HG03066 (cell line): ENCODE measurements around the gene GALNT9.

Source experiments
- ATAC-seq: cut with Tn5 transposase; IDR thresholded peaks from one replicate; pipeline ENCODE4 v1.9.1; 2021; ENCODE audit warnings: low read depth; ENCODE audit not compliant: unreplicated experiment

The GALNT9 gene

DNA sequence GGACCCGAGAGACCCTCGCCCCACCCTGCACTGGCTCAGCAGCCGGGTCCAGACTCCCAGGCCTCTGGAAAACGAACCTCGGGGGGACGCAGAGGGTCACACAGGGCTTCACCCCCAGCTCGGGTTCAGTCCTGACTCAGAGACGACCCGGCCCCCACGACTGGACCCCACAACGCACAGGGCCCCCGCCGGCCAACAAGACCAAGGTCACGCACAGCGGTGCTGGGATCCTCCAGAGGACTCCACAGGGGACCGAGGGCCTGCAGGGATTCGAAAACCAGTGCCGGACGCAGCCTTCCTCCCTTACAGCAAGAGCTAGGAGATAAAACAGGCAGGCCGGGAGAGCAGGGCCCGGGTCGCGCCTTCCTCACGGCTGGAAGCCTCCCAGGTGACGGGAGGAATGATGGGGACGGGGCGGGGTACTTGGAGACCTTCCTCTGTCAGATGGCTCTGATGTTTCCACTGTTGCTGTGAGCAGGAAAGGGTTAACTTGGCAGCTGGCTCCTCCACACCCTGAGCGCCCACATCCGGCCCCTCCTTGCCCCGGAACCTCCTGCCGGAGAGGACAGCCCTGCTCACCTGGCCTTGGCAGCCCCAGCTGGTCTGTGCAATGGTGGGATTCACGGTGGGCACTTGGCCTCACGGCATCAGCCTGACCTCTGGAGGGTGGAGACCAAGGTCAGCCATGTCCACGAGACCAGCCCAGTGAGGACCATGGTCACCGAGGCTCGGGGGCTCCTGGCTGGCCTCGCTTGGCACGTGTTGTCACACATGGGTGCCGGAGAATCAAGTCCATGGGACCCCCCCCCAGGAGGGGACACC lies 46.2 kb downstream of the GALNT9 start:
- no peak for ATAC-seq

DNA sequence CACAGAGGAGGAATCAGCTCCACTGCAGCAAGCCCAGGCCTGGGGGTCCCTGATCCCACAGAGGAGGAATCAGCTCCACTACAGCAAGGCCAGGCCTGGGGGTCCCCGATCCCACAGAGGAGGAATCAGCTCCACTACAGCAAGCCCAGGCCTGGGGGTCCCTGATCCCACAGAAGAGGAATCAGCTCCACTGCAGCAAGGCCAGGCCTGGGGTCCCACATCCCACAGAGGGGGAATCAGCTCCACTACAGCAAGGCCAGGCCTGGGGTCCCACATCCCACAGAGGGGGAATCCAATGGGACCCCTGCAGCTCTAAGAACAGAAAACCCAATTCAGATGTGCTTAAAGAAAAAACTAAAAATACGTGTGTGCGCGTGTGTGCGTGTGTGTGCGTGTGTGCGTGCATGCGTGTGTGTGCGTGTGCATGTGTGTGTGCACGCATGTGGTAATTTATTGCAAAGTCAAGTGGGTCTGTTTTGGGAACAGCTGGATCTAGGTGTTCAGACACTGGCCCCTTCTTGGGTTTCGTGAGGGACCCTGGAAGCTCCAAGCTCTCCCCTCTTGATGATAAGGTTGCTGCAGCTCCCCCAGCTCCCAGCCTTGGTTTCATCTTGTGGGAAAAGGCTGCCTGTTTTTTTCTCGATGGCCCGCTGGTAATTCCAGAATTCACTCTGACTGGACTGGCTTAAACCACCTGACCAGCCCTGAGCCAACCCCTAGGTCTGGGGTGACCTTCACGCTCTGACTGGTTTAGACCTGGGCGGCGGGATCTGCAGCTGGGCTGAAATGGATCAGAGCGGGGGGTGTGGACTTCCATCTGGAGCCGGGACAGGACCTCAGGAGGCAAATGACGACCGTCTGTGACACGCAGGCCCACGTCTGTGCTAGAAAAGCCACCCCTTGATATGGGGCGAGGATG lies 47.1 kb downstream of the GALNT9 start:
- no peak for ATAC-seq

DNA sequence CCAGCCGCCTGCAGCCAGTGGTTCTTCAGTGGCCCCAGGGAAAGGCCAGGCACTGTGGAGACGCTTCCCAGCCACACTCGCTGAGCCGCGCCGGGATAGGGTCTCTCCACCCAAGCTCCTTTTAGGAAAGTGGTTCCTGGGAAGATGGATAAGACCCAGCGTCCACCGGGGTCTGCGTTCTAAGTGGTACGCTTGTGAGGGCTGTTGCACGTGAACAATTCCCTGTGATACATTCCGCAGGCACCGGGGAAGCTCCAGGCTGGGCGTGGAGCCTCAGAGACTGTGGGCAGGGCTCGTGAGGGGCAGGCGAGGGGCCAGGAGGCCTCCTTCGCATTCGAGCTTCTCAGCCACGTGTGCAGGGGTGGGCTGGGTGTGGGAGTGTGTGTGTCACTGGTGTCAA lies 48.4 kb downstream of the GALNT9 start:
- ATAC-seq, result no peak

- no peak for ATAC-seq
Observed at GRCh38 chr12:132280406-132280805, 49.0 kb downstream of the GALNT9 start.

DNA sequence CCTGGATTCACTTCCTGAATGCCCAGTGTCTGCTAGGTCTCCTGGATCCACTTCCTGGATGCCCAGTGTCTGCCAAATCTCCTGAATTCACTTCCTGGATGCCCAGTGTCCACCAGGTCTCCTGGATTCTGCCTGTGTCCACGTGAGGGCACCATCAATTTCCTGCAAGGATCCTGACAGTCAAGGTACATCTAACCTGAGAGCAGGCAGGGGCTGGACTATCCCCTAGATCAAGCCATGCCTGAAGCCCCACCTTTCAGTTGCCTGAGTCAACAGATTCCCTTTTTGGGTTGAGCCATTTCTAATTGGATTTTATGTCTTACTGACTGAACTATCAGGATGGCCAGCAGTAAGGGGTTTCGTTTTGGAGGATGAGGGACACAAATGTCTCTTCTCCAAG lies 49.5 kb downstream of the GALNT9 start:
- ATAC-seq, result no peak

DNA sequence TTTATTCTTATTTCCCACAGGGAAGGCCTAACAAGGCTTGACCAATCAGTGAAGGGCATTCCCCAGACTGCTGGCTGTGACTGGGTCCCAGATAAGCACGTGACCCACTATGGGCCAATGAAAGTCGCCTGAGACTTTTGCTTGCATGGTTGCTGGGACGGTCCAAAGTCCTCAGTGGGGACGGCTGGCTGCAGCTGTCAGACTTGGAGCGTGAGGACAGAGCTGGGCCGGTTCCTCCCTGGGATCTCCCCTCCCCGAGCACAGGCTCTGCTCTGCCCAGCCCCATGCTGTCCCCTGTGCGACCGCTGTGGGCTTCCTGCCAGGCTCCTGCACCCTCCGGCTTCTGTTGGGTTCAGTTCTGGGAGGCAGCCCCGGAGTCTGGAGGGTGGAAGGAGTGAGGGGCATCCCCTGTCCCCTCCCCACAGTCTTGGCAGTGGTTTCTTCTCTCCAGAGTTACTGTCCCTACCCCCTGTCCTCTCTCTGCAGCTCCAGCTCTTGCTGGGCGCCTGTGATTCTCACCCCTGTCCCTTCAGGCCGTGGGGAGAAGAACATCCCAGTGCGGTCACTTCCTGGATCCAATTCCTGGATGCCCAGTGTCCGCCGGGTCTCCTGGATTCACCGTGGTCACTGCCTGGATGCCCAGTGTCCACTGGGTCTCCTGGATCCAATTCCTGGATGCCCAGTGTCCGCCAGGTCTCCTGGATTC lies 50.1 kb downstream of the GALNT9 start:
- no peak for ATAC-seq

- ATAC-seq, result no peak
Observed at GRCh38 chr12:132278401-132279183, 50.8 kb downstream of the GALNT9 start.

DNA sequence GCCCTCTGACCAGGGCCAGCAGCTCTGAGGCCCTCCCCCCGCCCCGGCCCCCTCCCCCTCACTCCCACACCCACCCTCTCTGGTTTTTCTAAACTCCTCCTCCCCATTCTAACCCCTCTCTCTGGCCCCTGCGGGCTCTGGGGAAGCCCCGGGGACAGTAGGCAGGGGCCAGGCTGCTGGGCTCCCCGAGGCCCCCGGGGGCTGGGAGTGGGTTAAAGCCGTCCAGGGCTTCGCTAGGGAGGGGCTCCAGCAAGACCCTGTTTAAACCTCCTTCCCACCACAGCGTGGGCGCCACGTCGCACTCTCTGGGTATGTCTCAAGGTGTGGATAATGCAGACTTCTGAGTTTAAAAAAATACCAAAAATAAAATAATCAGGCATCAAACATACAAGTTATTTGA lies 51.4 kb downstream of the GALNT9 start:
- no peak for ATAC-seq

GRCh38 chr12:132277374-132277941 lies 51.9 kb downstream of the GALNT9 start:
- no peak for ATAC-seq

DNA sequence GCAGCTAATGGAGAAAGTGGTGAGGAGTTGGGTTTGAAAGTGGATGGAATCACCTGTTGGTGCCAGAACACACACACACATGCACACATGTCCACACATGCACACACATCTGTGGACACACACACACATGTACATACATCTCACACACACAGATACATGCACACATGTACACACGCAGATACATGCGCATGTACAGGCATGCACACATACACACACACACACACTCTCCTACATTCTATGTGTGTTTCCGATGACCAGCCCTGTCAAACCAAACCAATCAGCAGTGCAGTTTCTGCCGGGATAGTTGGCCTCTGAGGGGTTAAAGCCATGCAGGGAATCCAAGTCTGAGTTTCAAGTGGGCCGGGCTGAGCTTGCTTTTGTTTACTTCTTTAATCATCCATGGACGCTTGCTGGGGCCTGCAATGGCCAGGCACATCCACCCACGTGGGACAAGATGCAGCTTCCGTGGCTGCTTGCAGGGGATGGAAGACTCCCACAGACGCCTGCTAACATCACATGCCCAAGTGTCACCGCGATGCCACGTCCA lies 52.5 kb downstream of the GALNT9 start:
- ATAC-seq, result no peak

DNA sequence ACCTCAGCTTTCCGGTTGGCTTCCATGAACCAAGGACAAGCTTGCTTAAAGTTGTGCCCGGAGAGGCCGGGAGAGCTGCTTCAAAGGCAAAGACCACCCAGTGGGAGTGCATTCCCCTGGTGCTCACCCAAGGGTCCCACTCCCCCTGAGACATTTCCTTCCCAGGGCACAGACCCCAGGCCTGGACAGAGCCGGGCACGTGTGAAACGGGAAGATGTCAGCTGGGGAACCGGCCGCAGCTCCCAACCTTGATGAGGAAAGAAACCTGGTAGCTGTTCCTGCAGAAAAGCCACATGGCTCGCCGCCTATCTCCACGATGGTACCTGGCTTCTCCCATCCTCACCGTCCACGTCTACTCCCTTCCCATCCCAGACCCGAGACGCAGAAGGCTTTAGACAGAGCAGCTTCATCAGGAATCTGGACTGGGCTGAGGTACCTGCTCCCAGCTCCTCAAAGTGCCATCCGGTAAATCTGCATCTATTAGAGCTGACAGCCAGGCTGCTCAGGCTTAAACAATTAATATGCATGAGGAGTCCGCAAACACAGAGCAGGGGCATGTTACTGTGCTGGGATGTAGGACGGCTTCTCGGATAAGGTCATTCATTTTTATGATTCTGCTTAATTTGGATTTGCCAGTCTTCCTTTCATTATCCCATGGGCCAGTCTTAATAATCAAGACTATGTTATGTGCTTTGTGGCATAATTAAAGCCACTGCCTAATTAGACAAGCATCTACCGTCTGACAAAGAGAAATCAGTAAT lies 53.1 kb downstream of the GALNT9 start:
- no peak for ATAC-seq

GRCh38 chr12:132275631-132276030 lies 53.8 kb downstream of the GALNT9 start:
- no peak for ATAC-seq

DNA sequence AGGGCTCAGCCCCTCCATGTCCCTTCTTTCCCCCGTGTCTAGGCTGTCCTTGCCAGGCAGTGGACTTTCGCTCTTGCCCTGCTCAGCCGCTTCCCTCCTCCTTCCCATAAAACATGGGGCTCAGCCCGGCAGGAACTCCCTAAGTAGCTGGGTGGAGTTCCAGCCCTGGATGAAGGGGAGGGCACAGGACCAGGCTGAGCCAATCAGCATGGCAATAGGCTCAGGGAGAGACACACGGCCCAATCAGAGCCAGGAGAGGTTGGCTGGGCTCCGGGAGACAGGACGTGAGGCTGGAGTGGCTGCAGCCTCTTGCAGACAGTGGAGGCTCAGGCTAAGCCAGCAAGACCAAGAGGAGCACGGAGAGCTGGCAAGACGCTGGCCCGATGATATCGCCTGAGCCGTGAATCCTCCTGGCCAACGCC lies 54.3 kb downstream of the GALNT9 start:
- ATAC-seq, result no peak

DNA sequence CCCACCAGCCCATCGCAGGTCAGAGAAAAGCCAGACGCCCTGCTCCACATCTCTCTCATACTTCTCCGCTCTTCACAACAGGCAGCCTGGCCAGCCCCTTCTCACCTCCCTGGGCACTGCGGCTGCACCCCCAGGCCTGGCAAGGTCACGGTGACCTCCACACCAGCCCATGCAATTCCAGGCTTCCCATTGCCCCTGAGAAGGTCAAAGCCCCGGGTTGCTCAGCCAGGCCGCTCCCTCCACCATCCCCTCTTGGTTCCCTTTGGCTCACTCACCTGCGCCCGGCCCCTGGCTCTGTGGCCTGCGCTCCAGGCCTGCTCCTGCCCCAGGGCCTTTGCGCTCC lies 55.4 kb downstream of the GALNT9 start:
- no peak for ATAC-seq

DNA sequence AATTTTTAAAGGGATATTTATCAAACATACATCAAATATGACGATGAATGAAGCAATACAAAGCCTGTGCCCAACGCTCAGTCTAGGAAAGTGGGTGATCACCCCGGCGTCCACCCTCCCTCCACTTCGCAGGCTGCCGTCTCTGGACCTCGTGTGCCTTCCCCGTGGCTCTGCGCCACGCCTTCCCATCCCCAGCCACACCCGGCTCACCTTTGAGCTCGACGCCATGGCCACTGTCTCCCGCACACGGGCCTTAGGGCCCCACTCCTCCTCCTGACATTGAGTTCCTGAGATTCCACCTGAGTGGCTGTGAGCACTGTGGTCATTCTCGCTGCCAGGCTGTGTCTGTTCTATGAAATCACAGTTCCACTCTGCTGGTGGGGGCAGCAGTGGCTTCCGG lies 56.7 kb downstream of the GALNT9 start:
- no peak for ATAC-seq

- ATAC-seq, result no peak
Observed at GRCh38 chr12:132271755-132272092, 57.7 kb downstream of the GALNT9 start.

DNA sequence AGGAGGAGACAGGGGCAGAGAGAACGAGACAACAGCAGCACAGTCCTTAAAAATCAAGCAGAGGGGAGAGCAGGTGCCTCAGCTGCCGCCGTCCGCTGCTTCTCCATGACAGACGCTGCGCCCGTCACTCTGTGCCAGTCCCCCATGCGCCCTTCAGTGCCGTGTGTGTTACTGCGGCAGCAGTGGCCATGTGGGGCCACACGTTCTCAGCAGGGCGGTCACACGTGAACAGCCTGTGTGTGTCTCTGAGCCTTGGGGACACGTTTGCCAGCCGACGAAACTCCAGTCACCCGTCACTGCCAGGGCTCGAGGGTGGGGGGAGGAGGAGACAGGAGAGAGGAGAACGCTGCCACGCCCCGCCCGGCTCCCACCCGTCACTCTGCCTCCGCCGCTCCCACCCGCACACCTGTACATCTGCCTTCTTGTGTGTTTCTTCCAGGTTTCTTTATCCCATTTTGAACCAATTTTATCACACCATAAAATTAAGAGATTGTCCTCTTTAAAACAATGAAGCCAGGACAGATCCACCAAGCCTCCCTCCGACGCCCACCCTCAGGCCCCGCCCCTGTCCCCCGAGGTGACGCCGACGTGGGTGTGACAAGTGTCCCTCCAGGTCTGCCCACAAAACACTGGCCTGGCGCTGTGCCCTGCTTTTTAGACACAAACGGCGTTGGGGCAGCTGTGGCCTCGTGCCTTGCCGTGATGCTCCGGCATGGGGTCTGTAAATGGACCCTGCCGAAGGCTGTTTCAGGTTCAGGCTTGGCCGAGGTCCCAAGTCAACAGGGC lies 58.2 kb downstream of the GALNT9 start:
- ATAC-seq, result no peak

DNA sequence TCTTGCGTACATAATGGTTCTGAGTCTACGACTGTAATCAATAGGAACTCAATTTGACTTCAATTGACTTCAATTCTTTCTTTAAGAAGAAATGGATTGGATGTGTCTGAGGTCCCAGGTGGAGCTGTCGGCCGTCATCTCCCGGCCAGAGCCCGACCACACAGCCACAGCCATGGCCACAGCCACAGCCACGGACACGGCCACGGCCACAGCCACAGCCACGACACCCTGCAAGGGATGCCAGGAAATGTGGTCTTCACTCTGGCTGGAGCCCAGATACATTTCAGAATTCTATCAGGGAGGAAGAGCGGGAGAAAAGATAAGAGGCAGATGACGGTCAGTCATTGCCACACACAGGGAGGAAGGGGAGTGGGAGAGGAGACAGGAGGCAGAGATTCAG lies 58.9 kb downstream of the GALNT9 start:
- ATAC-seq, result no peak
